ENCODE data around the gene DDN.

GRCh38 chr12:48991247-48992050 lies 7.7 kb downstream of the DDN start:
- TF ChIP-seq CTCF (IDR thresholded peaks at IDR 0.05), result no peak
- no peak for TF ChIP-seq RFX5 (IDR thresholded peaks at IDR 0.05; ENCODE audit: low read length)
